SK-N-MC (cell line): Measurements from ENCODE around the gene CRISP1.

Experiments used
- DNase-seq: peaks from one replicate; pipeline ENCODE4 v3.0.0-alpha.2; 2011; ENCODE audit warnings: low read depth, low spot score
- H3K27ac ChIP-seq: fragments of 200-600 bp; sonication (generic); 2 replicates; pipeline ENCODE4 v1.5.1; 2016; ENCODE audit warnings: mixed run types
- H3K36me3 ChIP-seq: fragments of 200-600 bp; sonication (generic); 2 replicates; pipeline ENCODE4 v1.6.1; 2017; ENCODE audit warnings: antibody characterized with exemption, low read length, mixed read lengths; ENCODE audit not compliant: insufficient read depth
- H3K4me3 ChIP-seq: fragments of 200-600 bp; sonication (generic); 2 replicates; pipeline ENCODE4 v1.5.1; 2016
- H3K9ac ChIP-seq: fragments of 200-600 bp; sonication (generic); 2 replicates; pipeline ENCODE4 v1.8.0; 2017; ENCODE audit warnings: mixed run types, mixed read lengths; ENCODE audit not compliant: insufficient read length
- H3K9me3 ChIP-seq: fragments of 200-600 bp; sonication (generic); 2 replicates; pipeline ENCODE4 v1.6.1; 2017; ENCODE audit warnings: low read depth, mild to moderate bottlenecking, antibody characterized with exemption, low read length, moderate library complexity, mixed read lengths
- EZH2 ChIP-seq: fragments of 200-600 bp; sonication (generic); IDR thresholded peaks from one replicate; pipeline ENCODE4 v1.6.1; 2017; ENCODE audit warnings: antibody characterized with exemption
- FOXP2 ChIP-seq: optimal IDR thresholded peaks from 2 replicates; pipeline ENCODE3; 2011; ENCODE audit warnings: mild to moderate bottlenecking, moderate library complexity; ENCODE audit not compliant: insufficient read depth; ENCODE audit errors: extremely low read length, control extremely low read depth
- POLR2AphosphoS5 ChIP-seq: IDR thresholded peaks from 2 replicates; pipeline ENCODE4 v1.6.1; 2012; ENCODE audit warnings: mild to moderate bottlenecking, low read depth, low read length, borderline replicate concordance

Gene CRISP1

DNA sequence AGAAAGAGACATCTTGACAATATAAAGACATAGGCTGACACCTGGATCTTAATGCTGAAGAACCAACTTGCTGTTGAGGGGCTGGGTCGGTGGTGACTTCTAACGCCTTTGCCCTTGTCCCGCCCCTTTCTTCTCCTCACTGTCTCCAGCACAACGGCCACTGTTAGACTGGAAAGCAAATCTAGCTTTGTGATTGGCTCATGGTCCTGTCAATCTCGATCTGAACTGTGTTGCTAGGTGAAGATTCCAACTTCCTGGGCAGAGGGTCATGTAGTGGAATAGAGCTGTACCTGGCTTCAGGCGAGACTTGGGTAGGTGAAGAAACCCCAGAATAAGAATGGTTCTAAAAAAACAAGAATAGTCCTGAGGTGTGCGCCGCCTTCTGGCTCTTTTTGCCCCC, 79.2 kb downstream of the CRISP1 start, which contains the start of gene PGK2:
TSS of gene PGK2 (minus strand) at position 110 of the 400 bp plus-strand sequence. CDS start at position 12, 98 bp downstream.
- DNase-seq: no peak
- H3K9ac ChIP-seq: no peak within 1 kb of the TSS
- no peaks in the 10 kb centered on the region for H3K9me3 ChIP-seq
- no peak for TF ChIP-seq EZH2
- no peak for TF ChIP-seq FOXP2
- TF ChIP-seq POLR2AphosphoS5: no peak
- H3K4me3 ChIP-seq: no peak within 1 kb of the TSS
- H3K36me3 ChIP-seq: no peaks in the 10 kb centered on the region
- no peak within 1 kb of the TSS for H3K27ac ChIP-seq

GRCh38 chr6:49784272-49784671, 82.1 kb downstream of the CRISP1 start:
- no peaks in the 10 kb centered on the region for H3K36me3 ChIP-seq
- no peak overlapping the region for H3K4me3 ChIP-seq
- no peaks in the 10 kb centered on the region for H3K9me3 ChIP-seq
- no peak for DNase-seq
- no peak overlapping the region for H3K27ac ChIP-seq
- TF ChIP-seq POLR2AphosphoS5 (no peak), FOXP2 (no peak), EZH2 (no peak)
- H3K9ac ChIP-seq: no peak overlapping the region
